ENCODE results near the gene UNC13C. TPM values are rescaled to one million over a fixed set of nuclear protein-coding genes. Genes with fewer than 3 reads are reported as not detected.

Gene UNC13C
- total and polyA plus RNA-seq, 2 of the 13 experiments (the other 11 are each of a cell fraction or from before 2014, with no cell fraction given), result 0.04 TPM; not detected in 1

DNA sequence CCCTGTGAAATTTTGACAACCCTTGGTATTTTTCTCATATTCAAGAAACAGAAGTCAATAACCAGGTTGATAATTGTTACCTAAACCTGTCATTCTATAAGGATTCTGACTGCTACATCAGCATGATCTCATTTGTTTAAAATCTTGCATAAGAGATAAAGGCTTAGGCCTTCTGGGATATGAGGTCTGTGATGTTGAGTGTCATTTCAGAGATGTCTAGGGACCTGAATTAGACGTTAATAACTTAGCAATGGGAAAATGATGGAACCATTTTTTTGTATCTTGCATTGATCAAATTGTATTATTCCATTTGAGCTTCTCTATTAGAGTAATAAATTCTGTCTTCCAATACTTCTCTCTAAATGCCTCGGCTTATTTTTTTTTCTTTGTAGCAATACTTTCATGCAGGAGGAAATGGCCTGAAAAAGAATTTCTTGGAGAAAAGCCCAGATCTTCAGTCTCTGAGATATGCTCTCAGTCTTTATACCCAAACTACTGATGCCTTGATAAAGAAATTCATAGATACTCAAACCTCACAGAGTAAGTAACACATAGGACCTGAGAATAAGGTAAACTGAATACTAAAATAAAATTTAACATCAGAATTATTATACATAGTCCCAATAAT lies 589.3 kb downstream of the UNC13C start:
- no peak for FAIRE-seq
- no TSS peak for BruUV-seq (replicated peaks)
- DNase-seq (ENCODE audit: low spot score), result no peak
- in situ Hi-C loops (cut with HindIII; ENCODE audit: extremely low pct_ligation_motif_present, low pct_unique_long_range_greater_than_20kb), result no loop called here
- Histone ChIP-seq H3K27ac (ENCODE audit: extremely low read length, insufficient read depth, low read length) (no peak overlapping the region), H3K4me1 (ENCODE audit: insufficient read depth, low read length) (no peaks in the 10 kb centered on the region), H3K79me2 (ENCODE audit: insufficient read depth, low read length) (no peaks in the 10 kb centered on the region), H3K27me3 (ENCODE audit: control insufficient read depth in 1 of 2, insufficient read depth in 2 of 2, low read length in 2 of 2) (no peaks in the 10 kb centered on the region), H4K20me1 (ENCODE audit: insufficient read depth, low read length) (no peaks in the 10 kb centered on the region), H3K4me2 (ENCODE audit: low read depth, low read length) (no peak overlapping the region), H3K9ac (ENCODE audit: insufficient read depth, low read depth, low read length) (no peak overlapping the region), H3K36me3 (replicated peaks in 1 of 2; ENCODE audit: control insufficient read depth in 1 of 2, insufficient read depth in 2 of 2, low read length in 2 of 2) (no peaks in the 10 kb centered on the region), H3K4me3 (replicated peaks in 1 of 3; ENCODE audit: insufficient read depth in 1 of 3, low read depth in 2 of 3, low read length in 3 of 3) (no peak overlapping the region), H3K9me3 (ENCODE audit: low read length) (no peaks in the 10 kb centered on the region), H2AFZ (ENCODE audit: low read length) (no peak overlapping the region)
- 19% methylated on average over 2 of the region's 2 CpGs for WGBS (ENCODE audit: low lambda C conversion rate)
- intact Hi-C loops (cut with micrococcal nuclease; ENCODE audit: unreplicated experiment), result no loop called here
- TF ChIP-seq HMG20A (CRISPR knock-in tag; IDR thresholded peaks at IDR 0.05; ENCODE audit: borderline replicate concordance) (no peak), KDM3A (CRISPR knock-in tag; IDR thresholded peaks at IDR 0.05; ENCODE audit: low read depth) (no peak), SP1 (IDR thresholded peaks at IDR 0.05) (no peak), SP1 (CRISPR knock-in tag; IDR thresholded peaks at IDR 0.05) (no peak), ZNF501 (CRISPR knock-in tag; IDR thresholded peaks at IDR 0.05) (no peak), MZF1 (CRISPR knock-in tag; IDR thresholded peaks at IDR 0.05; ENCODE audit: borderline replicate concordance) (no peak), ZNF546 (CRISPR knock-in tag; conservative IDR thresholded peaks at IDR 0.05) (no peak), NR2F6 (IDR thresholded peaks at IDR 0.05) (no peak), NR2F6 (CRISPR knock-in tag; IDR thresholded peaks at IDR 0.05) (no peak), MAFG (CRISPR knock-in tag; IDR thresholded peaks at IDR 0.05) (no peak)
- TF ChIP-seq, protein P1, sequence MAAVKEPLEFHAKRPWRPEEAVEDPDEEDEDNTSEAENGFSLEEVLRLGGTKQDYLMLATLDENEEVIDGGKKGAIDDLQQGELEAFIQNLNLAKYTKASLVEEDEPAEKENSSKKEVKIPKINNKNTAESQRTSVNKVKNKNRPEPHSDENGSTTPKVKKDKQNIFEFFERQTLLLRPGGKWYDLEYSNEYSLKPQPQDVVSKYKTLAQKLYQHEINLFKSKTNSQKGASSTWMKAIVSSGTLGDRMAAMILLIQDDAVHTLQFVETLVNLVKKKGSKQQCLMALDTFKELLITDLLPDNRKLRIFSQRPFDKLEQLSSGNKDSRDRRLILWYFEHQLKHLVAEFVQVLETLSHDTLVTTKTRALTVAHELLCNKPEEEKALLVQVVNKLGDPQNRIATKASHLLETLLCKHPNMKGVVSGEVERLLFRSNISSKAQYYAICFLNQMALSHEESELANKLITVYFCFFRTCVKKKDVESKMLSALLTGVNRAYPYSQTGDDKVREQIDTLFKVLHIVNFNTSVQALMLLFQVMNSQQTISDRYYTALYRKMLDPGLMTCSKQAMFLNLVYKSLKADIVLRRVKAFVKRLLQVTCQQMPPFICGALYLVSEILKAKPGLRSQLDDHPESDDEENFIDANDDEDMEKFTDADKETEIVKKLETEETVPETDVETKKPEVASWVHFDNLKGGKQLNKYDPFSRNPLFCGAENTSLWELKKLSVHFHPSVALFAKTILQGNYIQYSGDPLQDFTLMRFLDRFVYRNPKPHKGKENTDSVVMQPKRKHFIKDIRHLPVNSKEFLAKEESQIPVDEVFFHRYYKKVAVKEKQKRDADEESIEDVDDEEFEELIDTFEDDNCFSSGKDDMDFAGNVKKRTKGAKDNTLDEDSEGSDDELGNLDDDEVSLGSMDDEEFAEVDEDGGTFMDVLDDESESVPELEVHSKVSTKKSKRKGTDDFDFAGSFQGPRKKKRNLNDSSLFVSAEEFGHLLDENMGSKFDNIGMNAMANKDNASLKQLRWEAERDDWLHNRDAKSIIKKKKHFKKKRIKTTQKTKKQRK (IDR thresholded peaks at IDR 0.05; ENCODE audit: low read length), result no peak
- TF ChIP-seq, protein P2, sequence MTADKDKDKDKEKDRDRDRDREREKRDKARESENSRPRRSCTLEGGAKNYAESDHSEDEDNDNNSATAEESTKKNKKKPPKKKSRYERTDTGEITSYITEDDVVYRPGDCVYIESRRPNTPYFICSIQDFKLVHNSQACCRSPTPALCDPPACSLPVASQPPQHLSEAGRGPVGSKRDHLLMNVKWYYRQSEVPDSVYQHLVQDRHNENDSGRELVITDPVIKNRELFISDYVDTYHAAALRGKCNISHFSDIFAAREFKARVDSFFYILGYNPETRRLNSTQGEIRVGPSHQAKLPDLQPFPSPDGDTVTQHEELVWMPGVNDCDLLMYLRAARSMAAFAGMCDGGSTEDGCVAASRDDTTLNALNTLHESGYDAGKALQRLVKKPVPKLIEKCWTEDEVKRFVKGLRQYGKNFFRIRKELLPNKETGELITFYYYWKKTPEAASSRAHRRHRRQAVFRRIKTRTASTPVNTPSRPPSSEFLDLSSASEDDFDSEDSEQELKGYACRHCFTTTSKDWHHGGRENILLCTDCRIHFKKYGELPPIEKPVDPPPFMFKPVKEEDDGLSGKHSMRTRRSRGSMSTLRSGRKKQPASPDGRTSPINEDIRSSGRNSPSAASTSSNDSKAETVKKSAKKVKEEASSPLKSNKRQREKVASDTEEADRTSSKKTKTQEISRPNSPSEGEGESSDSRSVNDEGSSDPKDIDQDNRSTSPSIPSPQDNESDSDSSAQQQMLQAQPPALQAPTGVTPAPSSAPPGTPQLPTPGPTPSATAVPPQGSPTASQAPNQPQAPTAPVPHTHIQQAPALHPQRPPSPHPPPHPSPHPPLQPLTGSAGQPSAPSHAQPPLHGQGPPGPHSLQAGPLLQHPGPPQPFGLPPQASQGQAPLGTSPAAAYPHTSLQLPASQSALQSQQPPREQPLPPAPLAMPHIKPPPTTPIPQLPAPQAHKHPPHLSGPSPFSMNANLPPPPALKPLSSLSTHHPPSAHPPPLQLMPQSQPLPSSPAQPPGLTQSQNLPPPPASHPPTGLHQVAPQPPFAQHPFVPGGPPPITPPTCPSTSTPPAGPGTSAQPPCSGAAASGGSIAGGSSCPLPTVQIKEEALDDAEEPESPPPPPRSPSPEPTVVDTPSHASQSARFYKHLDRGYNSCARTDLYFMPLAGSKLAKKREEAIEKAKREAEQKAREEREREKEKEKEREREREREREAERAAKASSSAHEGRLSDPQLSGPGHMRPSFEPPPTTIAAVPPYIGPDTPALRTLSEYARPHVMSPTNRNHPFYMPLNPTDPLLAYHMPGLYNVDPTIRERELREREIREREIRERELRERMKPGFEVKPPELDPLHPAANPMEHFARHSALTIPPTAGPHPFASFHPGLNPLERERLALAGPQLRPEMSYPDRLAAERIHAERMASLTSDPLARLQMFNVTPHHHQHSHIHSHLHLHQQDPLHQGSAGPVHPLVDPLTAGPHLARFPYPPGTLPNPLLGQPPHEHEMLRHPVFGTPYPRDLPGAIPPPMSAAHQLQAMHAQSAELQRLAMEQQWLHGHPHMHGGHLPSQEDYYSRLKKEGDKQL (CRISPR knock-in tag; IDR thresholded peaks at IDR 0.05; ENCODE audit: low read depth), result no peak
- TF ChIP-seq, protein P3, sequence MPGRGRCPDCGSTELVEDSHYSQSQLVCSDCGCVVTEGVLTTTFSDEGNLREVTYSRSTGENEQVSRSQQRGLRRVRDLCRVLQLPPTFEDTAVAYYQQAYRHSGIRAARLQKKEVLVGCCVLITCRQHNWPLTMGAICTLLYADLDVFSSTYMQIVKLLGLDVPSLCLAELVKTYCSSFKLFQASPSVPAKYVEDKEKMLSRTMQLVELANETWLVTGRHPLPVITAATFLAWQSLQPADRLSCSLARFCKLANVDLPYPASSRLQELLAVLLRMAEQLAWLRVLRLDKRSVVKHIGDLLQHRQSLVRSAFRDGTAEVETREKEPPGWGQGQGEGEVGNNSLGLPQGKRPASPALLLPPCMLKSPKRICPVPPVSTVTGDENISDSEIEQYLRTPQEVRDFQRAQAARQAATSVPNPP (CRISPR knock-in tag; IDR thresholded peaks at IDR 0.05), result no peak
- ATAC-seq, result no peak
- ChIA-PET POLR2A (no interaction called here), CTCF (ENCODE audit: low intra/inter-chr PET ratio, low total read pairs) (no interaction called here)
